Caco-2 (cell line): ENCODE results near the gene TESMIN. TPM values are rescaled to one million over a fixed set of nuclear protein-coding genes. Genes with fewer than 3 reads are reported as not detected.

Source experiments
- BruUV-seq: library from RNA; stranded (reverse); fragments of 400-500 nt; replicated peaks from 2 replicates; lab custom pipeline; 2021; lab: Mats Ljungman, UMichigan
- CTCF ChIA-PET: fragments of 300-600 bp; sonication (Branson Sonifier 250); formaldehyde crosslinking; loops from one replicate; lab custom pipeline; 2022; ENCODE audit warnings: antibody characterized with exemption; lab: Charles Lee
- POLR2A ChIA-PET: fragments of 300-600 bp; sonication (Branson Sonifier 250); formaldehyde crosslinking; loops from one replicate; lab custom pipeline; 2022; ENCODE audit warnings: antibody characterized with exemption; lab: Charles Lee
- DNase-seq, 2 experiments: peaks; one replicate each; pipeline versions ENCODE4 v3.0.0 to v3.0.0-alpha.2; 2020 to 2022
- H3K27me3 ChIP-seq: replicated peaks from 2 replicates; pipeline ENCODE4 v1.6.0; 2011; ENCODE audit warnings: low read length; ENCODE audit not compliant: control insufficient read depth, insufficient read depth
- H3K36me3 ChIP-seq: 2 replicates; pipeline ENCODE4 v1.5.1; 2011; ENCODE audit warnings: low read length; ENCODE audit not compliant: control insufficient read depth, insufficient read depth
- H3K4me1 ChIP-seq: fragments of 250-450 bp; sonication (Bioruptor Pico); 2 replicates; pipeline ENCODE4 v1.5.1; 2020; ENCODE audit warnings: mild to moderate bottlenecking
- H3K4me3 ChIP-seq: 2 replicates; pipeline ENCODE4 v1.5.1; 2011; ENCODE audit warnings: low read depth, mild to moderate bottlenecking, control low read depth, low read length
- H3K9me3 ChIP-seq: fragments of 250-450 bp; sonication (Bioruptor Pico); 2 replicates; pipeline ENCODE4 v1.5.1; 2020; ENCODE audit warnings: mild to moderate bottlenecking, moderate library complexity
- H3K27ac Mint-ChIP-seq: one replicate; pipeline ENCODE4 v1.8.0; 2022; ENCODE audit warnings: mixed read lengths; ENCODE audit not compliant: unreplicated experiment
- H3K27me3 Mint-ChIP-seq: one replicate; pipeline ENCODE4 v1.8.0; 2022; ENCODE audit warnings: mixed read lengths; ENCODE audit not compliant: insufficient read depth, unreplicated experiment
- H3K36me3 Mint-ChIP-seq: one replicate; pipeline ENCODE4 v1.8.0; 2022; ENCODE audit warnings: mild to moderate bottlenecking, mixed read lengths; ENCODE audit not compliant: insufficient read depth, unreplicated experiment
- H3K4me1 Mint-ChIP-seq: one replicate; pipeline ENCODE4 v1.8.0; 2022; ENCODE audit warnings: low read depth, mixed read lengths; ENCODE audit not compliant: unreplicated experiment
- H3K4me3 Mint-ChIP-seq: one replicate; pipeline ENCODE4 v1.8.0; 2022; ENCODE audit warnings: mild to moderate bottlenecking, moderate library complexity, mixed read lengths; ENCODE audit not compliant: unreplicated experiment
- H3K9me3 Mint-ChIP-seq: one replicate; pipeline ENCODE4 v1.8.0; 2022; ENCODE audit warnings: mixed read lengths; ENCODE audit not compliant: unreplicated experiment
- intact Hi-C: fragments of 100-400 bp; cut with micrococcal nuclease; formaldehyde crosslinking; loops from one replicate; pipeline ENCODE4 v1.10.0; 2022; ENCODE audit not compliant: unreplicated experiment
- total RNA-seq: library from RNA; stranded (reverse); gene quantifications from 2 replicates; pipeline ENCODE4 v1.2.3, GENCODE V29; 2022
- TF ChIP-seq, protein P1 (sequence below), 2 experiments: fragments of 200-600 bp in 1 of 2; IDR thresholded peaks; 1 replicate in 1 of 2; 2 replicates in 1 of 2; pipeline versions ENCODE4 v1.5.1 to v1.8.0; 2011 to 2022; ENCODE audit warnings: antibody characterized with exemption in 1 of 2, control low read depth in 1 of 2, inconsistent platforms in 1 of 2, low read depth in 1 of 2, low read length in 1 of 2, mild to moderate bottlenecking in 1 of 2, moderate library complexity in 1 of 2; ENCODE audit not compliant: insufficient read depth in 1 of 2, severe bottlenecking in 1 of 2, unreplicated experiment in 1 of 2

The TESMIN gene
- total RNA-seq, 1 experiment from 2014 or later, result 26.2 TPM

DNA sequence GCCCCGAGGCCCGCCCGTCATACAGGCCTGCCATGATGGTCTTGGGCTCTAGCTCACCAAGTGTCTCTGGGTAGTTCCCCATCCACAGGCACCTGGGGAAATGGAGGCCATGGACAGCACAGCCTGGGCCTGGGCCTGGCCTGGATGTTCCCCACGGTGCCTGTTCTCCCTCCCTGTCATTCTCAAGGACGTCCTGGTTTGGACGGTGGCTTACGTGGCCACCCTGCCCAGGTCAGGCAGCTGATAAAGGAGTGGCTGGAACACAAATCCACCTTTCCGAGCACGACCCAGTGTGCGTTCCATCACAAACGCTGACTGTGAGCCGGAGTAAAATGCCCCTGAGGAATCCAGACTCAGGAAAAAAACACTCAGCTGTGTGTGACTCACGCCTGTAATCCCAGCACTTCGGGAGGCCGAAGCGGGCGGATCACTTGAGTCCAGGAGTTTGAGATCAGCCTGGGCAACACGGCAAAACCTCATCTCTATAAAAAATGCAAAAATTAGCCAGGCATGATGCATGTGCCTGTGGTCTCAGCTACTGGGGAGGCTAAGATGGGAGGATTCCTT, 41.2 kb upstream of the TESMIN start:
- ChIA-PET CTCF (no interaction called here), POLR2A (no interaction called here)
- Histone ChIP-seq H3K36me3 (no peaks in the 10 kb centered on the region), H3K4me1 (no peaks in the 10 kb centered on the region), H3K27me3 (no peaks in the 10 kb centered on the region), H3K4me3 (no peak overlapping the region), H3K9me3 (no peaks in the 10 kb centered on the region)
- no peaks in the 10 kb centered on the region for H3K4me1 Mint-ChIP-seq
- H3K9me3 Mint-ChIP-seq, result no peaks in the 10 kb centered on the region
- H3K27me3 Mint-ChIP-seq, result no peaks in the 10 kb centered on the region
- H3K4me3 Mint-ChIP-seq, result no peak overlapping the region
- TF ChIP-seq, protein P1, sequence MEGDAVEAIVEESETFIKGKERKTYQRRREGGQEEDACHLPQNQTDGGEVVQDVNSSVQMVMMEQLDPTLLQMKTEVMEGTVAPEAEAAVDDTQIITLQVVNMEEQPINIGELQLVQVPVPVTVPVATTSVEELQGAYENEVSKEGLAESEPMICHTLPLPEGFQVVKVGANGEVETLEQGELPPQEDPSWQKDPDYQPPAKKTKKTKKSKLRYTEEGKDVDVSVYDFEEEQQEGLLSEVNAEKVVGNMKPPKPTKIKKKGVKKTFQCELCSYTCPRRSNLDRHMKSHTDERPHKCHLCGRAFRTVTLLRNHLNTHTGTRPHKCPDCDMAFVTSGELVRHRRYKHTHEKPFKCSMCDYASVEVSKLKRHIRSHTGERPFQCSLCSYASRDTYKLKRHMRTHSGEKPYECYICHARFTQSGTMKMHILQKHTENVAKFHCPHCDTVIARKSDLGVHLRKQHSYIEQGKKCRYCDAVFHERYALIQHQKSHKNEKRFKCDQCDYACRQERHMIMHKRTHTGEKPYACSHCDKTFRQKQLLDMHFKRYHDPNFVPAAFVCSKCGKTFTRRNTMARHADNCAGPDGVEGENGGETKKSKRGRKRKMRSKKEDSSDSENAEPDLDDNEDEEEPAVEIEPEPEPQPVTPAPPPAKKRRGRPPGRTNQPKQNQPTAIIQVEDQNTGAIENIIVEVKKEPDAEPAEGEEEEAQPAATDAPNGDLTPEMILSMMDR (IDR thresholded peaks at IDR 0.05; ENCODE audit: insufficient read depth in 1 of 2, low read depth in 1 of 2, low read length in 1 of 2, severe bottlenecking in 1 of 2, unreplicated experiment in 1 of 2), result no peak
- H3K27ac Mint-ChIP-seq, result no peak overlapping the region
- peaks cover 5% of the 10 kb centered on the region for H3K36me3 Mint-ChIP-seq
- no TSS peak for BruUV-seq
- intact Hi-C loops, result no loop called here
- no peak for DNase-seq

DNA sequence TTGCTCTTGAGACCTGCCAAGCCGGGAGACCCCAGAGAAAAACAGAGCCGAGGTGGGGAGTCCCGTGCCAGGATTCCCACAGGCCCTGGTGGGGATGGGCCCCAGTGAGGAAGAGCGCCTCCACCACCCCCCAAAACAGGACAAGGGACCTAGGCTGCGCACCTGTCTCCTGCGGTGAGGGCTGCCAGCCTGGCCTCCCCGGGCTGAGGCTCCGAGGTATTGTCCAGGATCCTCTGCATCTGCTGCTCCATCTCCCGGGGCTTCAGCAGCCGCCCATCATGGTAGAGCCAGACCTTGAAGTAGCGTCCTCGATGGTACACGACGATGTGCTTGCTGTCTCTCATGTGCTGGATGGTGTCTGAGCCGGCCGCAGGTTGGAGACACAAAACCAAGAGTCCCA, 33.3 kb upstream of the TESMIN start:
- Histone ChIP-seq H3K4me3 (no peak overlapping the region), H3K27me3 (no peaks in the 10 kb centered on the region), H3K4me1 (peaks cover 8% of the 10 kb centered on the region; the same call in 1 of the 2 replicates), H3K9me3 (no peaks in the 10 kb centered on the region), H3K36me3 (no peaks in the 10 kb centered on the region)
- intact Hi-C loops, result no loop called here
- BruUV-seq, result no TSS peak
- no peaks in the 10 kb centered on the region for H3K27me3 Mint-ChIP-seq
- no peak overlapping the region for H3K4me3 Mint-ChIP-seq
- H3K9me3 Mint-ChIP-seq, result no peaks in the 10 kb centered on the region
- ChIA-PET CTCF (no interaction called here), POLR2A (no interaction called here)
- DNase-seq, result no peak
- TF ChIP-seq, protein P1 (IDR thresholded peaks at IDR 0.05; ENCODE audit: insufficient read depth in 1 of 2, low read depth in 1 of 2, low read length in 1 of 2, severe bottlenecking in 1 of 2, unreplicated experiment in 1 of 2), result no peak
- H3K27ac Mint-ChIP-seq, result no peak overlapping the region
- H3K36me3 Mint-ChIP-seq, result peaks cover 6% of the 10 kb centered on the region
- H3K4me1 Mint-ChIP-seq, result no peaks in the 10 kb centered on the region

GRCh38 chr11:68783216-68783821, 32.0 kb upstream of the TESMIN start:
- Histone ChIP-seq H3K4me1 (peaks cover 8% of the 10 kb centered on the region; the same call in 1 of the 2 replicates), H3K36me3 (no peaks in the 10 kb centered on the region), H3K9me3 (no peaks in the 10 kb centered on the region), H3K27me3 (no peaks in the 10 kb centered on the region), H3K4me3 (no peak overlapping the region)
- BruUV-seq, result no TSS peak
- Mint-ChIP-seq H3K9me3 (no peaks in the 10 kb centered on the region), H3K27ac (no peak overlapping the region), H3K27me3 (no peaks in the 10 kb centered on the region), H3K4me3 (no peak overlapping the region), H3K4me1 (no peaks in the 10 kb centered on the region), H3K36me3 (peaks cover 6% of the 10 kb centered on the region)
- POLR2A ChIA-PET, result interaction anchor here (0.6 kb wide), 1 partner anchor 17 kb away, joined by 5 read pairs; no protein-coding TSS in a partner anchor
- no peak for DNase-seq
- CTCF ChIA-PET, result no interaction called here
- intact Hi-C loops, result no loop called here
- TF ChIP-seq, protein P1 (IDR thresholded peaks at IDR 0.05; ENCODE audit: insufficient read depth in 1 of 2, low read depth in 1 of 2, low read length in 1 of 2, severe bottlenecking in 1 of 2, unreplicated experiment in 1 of 2), result no peak
